Tibial nerve (tissue), 4 donors: ENCODE results near the gene HAGH. TPM values are rescaled to one million over a fixed set of nuclear protein-coding genes. Genes with fewer than 3 reads are reported as not detected.

Experiments used
- DNase-seq, 2 donors: peaks; one replicate each; pipeline ENCODE4 v3.0.0-alpha.2; 2019; ENCODE audit warnings: low spot score in 2 of 2
- H3K27ac ChIP-seq, 4 donors: fragments of 200-600 bp; sonication (generic) in 3 of 4; one replicate each; pipeline ENCODE4 v1.5.1; 2017 to 2019; ENCODE audit warnings: mild to moderate bottlenecking in 1 of 4
- H3K27me3 ChIP-seq, 2 donors: fragments of 200-600 bp; sonication (generic) in 1 of 2; one replicate each; pipeline versions ENCODE4 v1.5.1 to v1.6.0; 2017 to 2019
- H3K36me3 ChIP-seq, 3 donors: fragments of 200-600 bp; sonication (generic); one replicate each; pipeline ENCODE4 v1.5.1; 2018 to 2019
- H3K4me1 ChIP-seq, 4 donors: fragments of 200-600 bp; sonication (generic) in 3 of 4; one replicate each; pipeline ENCODE4 v1.5.1; 2017 to 2019
- H3K4me3 ChIP-seq, 4 donors: fragments of 200-600 bp; sonication (generic) in 3 of 4; one replicate each; pipeline ENCODE4 v1.5.1; 2017 to 2019; ENCODE audit warnings: mild to moderate bottlenecking in 1 of 4, moderate library complexity in 1 of 4
- H3K9me3 ChIP-seq, 4 donors: fragments of 200-600 bp; sonication (generic) in 3 of 4; one replicate each; pipeline ENCODE4 v1.5.1; 2017 to 2019
- EP300 ChIP-seq, 2 donors: sonication (generic); formaldehyde crosslinking; IDR thresholded peaks; one replicate each; pipeline ENCODE4 v1.6.1; 2017; ENCODE audit warnings: antibody characterized with exemption in 2 of 2, mild to moderate bottlenecking in 1 of 2
- POLR2A ChIP-seq, 2 donors: fragments of 450-650 bp; IDR thresholded peaks; one replicate each; pipeline ENCODE4 v1.6.1; 2017; ENCODE audit warnings: antibody characterized with exemption in 2 of 2, mild to moderate bottlenecking in 2 of 2, moderate library complexity in 2 of 2
- WGBS, 2 donors: methylation state at CpG; one replicate each; pipeline ENCODE4 v1.1.5; 2018; 5-methylcytosine and 5-hydroxymethylcytosine counted together
- total RNA-seq, 4 donors: library from RNA; depleted of rRNA; stranded (reverse); fragments of >200 nt; gene quantifications; one replicate each; pipeline ENCODE4 v1.1.0, GENCODE V29; 2016
- TF ChIP-seq, protein P1 (sequence below), 5 experiments: fragments of 200-600 bp in 3 of 5; fragments of 450-650 bp in 2 of 5; sonication (generic) in 3 of 5; IDR thresholded peaks; one replicate each; pipeline ENCODE4 v1.5.1; 2016 to 2019; ENCODE audit warnings: antibody characterized with exemption in 5 of 5, mild to moderate bottlenecking in 3 of 5, moderate library complexity in 2 of 5

HAGH gene
- total RNA-seq, 4 donors from 2014 or later, result 89.2 to 161 (median 100) TPM

DNA sequence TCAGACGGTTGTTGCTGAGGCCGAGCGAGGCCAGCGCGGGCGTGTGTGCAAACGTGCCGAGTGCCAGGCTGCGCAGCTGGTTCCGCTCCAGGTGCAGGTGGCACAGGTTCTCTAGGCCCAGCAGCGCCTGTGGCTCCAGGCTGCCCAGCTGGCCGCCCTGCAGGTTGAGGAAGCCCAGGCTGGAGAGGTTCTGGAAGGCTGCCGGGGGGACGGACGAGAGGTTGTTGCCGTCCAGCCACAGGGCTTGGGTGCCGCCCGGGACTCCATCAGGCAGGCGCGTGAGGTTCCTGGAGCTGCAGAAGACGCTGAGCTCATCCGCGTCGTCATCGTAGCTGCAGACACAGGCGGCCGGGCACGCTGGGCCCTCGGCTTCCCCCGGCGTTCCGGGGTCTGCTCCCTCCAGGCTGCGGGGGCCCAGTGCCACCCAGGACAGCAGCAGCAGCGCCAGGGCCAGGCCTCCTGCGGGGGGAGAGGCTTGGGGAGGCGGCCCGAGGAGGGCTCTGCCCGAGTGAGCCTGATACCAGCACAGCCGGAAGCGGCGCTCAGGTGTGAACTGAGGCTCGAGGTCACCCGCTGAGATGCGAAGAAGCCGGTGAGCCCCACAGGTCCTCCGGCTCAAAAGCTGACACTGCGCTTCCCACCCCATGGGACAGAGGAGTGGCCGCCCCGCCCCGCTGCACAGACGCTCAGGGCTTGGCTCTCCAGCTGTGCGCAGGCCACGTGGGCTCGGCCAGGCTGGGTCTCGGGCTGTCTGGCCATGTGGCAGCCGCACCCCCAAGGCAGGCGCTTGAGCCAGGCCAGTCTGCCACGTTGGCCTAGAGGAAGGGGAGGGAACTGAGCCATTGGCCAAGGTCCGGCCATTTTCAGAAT, 34.4 kb downstream of the HAGH start:
- no peak for DNase-seq
- Histone ChIP-seq H3K4me3 (no peak overlapping the region), H3K9me3 (peaks cover 0 to 1% (median 0%) of the 10 kb centered on the region in 4 donors), H3K36me3 (peaks cover 0 to 68% (median 6%) of the 10 kb centered on the region in 3 donors), H3K27me3 (no peaks in the 10 kb centered on the region), H3K27ac (no peak overlapping the region), H3K4me1 (peaks cover 0 to 21% (median 0%) of the 10 kb centered on the region in 4 donors)
- 87% methylated on average over 41 to 48 of the region's 59 CpGs for WGBS, 2 donors
- no peak for TF ChIP-seq POLR2A (IDR thresholded peaks at IDR 0.05)
- TF ChIP-seq, protein P1, sequence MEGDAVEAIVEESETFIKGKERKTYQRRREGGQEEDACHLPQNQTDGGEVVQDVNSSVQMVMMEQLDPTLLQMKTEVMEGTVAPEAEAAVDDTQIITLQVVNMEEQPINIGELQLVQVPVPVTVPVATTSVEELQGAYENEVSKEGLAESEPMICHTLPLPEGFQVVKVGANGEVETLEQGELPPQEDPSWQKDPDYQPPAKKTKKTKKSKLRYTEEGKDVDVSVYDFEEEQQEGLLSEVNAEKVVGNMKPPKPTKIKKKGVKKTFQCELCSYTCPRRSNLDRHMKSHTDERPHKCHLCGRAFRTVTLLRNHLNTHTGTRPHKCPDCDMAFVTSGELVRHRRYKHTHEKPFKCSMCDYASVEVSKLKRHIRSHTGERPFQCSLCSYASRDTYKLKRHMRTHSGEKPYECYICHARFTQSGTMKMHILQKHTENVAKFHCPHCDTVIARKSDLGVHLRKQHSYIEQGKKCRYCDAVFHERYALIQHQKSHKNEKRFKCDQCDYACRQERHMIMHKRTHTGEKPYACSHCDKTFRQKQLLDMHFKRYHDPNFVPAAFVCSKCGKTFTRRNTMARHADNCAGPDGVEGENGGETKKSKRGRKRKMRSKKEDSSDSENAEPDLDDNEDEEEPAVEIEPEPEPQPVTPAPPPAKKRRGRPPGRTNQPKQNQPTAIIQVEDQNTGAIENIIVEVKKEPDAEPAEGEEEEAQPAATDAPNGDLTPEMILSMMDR (IDR thresholded peaks at IDR 0.05), result no peak
- TF ChIP-seq EP300 (IDR thresholded peaks at IDR 0.05), result no peak

DNA sequence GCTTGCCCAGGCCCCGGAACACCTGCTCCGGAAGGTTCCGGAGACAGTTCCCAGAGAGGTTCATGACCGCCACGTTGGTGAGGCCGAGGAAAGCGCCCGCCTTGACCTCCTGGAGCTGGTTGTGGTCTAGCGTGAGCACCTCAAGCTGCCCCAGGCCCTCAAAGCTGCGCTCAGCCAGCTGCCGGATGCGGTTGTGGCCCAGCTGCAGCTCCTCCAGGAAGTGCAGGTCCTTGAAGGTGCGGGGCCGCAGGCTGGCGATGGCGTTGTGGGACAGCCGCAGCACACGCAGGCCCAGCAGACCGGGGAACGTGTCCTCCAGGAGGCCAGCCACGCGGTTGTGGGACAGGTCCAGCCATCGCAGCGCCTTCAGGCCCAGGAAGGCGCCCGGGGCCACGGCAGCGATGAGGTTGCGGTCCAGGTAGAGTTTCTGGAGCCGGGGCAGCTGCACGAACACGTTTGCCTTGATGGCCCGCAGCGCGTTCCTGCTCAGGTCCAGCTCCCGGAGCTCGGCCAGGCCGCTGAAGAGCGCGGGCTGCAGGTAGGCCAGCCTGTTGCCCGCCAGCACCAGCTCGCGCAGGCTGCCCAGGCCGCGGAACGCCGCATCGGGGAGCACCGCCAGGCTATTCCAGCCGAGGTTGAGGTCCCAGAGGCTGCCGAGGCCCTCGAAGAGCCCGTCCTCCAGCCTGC, 35.2 kb downstream of the HAGH start:
- peaks cover 0 to 76% (median 6%) of the 10 kb centered on the region in 3 donors for H3K36me3 ChIP-seq
- no peak for DNase-seq
- no peak for TF ChIP-seq EP300 (IDR thresholded peaks at IDR 0.05)
- TF ChIP-seq, protein P1 (IDR thresholded peaks at IDR 0.05), result no peak
- no peak for TF ChIP-seq POLR2A (IDR thresholded peaks at IDR 0.05)
- H3K9me3 ChIP-seq, result no peaks in the 10 kb centered on the region
- no peaks in the 10 kb centered on the region for H3K27me3 ChIP-seq
- 89 to 94% methylated on average over 11 to 25 of the region's 53 CpGs for WGBS, 2 donors
- no peak overlapping the region for H3K27ac ChIP-seq
- H3K4me3 ChIP-seq, result no peak overlapping the region
- H3K4me1 ChIP-seq, result peaks cover 0 to 24% (median 0%) of the 10 kb centered on the region in 4 donors

DNA sequence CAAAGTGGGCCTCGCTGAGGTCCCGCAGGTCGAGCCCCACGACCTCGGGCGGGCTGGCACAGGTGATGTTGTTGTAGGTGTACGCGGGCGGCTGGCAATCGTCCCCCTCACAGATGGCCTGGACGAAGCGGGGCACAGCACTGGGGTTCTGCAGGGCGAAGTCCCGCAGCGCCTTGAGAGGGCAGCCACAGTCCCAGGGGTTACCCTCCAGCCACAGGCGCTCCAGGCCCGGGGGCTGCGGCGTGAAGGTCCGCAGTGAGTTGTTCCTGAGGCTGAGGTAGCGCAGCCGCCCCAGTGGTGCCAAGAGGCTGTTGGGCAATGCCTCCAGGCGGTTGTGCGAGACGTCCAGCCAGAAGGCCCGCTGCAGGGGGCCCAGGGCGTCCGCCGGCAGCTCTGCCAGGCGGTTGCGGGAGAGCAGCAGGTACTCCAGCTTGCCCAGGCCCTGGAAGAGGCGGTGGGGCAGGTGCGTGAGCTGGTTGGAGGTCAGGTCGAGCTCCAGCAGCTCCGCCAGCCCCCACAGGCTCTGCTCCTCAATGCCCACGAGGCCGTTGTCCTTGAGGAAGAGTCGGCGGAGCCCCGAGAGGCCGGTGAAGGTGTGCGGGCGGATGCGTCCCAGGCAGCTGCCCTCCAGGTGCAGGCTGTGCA, 35.9 kb downstream of the HAGH start:
- no peak for TF ChIP-seq POLR2A (IDR thresholded peaks at IDR 0.05)
- TF ChIP-seq EP300 (IDR thresholded peaks at IDR 0.05), result no peak
- TF ChIP-seq, protein P1 (IDR thresholded peaks at IDR 0.05), result no peak

GRCh38 chr16:1790261-1790610, 36.4 kb downstream of the HAGH start:
- TF ChIP-seq POLR2A (IDR thresholded peaks at IDR 0.05) (no peak), EP300 (IDR thresholded peaks at IDR 0.05) (no peak)
- TF ChIP-seq, protein P1 (IDR thresholded peaks at IDR 0.05), result no peak
- Histone ChIP-seq H3K27me3 (no peaks in the 10 kb centered on the region), H3K4me3 (no peak overlapping the region), H3K9me3 (no peaks in the 10 kb centered on the region), H3K36me3 (peaks cover 0 to 84% (median 6%) of the 10 kb centered on the region in 3 donors), H3K27ac (no peak overlapping the region), H3K4me1 (peaks cover 0 to 36% (median 3%) of the 10 kb centered on the region in 4 donors)
- 91 to 93% methylated on average over 13 to 15 of the region's 15 CpGs for WGBS, 2 donors
- DNase-seq, result no peak

More for the DNA sequence above, 35.9 kb downstream of the HAGH start:
- WGBS, 2 donors, result 86 to 95% methylated on average over 15 to 27 of the region's 44 CpGs
- no peaks in the 10 kb centered on the region for H3K9me3 ChIP-seq
- peaks cover 0 to 31% (median 0%) of the 10 kb centered on the region in 4 donors for H3K4me1 ChIP-seq
- peaks cover 0 to 83% (median 6%) of the 10 kb centered on the region in 3 donors for H3K36me3 ChIP-seq
- no peak overlapping the region for H3K27ac ChIP-seq
- DNase-seq, result no peak
- no peak overlapping the region for H3K4me3 ChIP-seq
- no peaks in the 10 kb centered on the region for H3K27me3 ChIP-seq
